Skeletal muscle satellite cell (primary cell): Measurements from ENCODE around the gene C2orf80.
"Not testable (repeated sequence)": the region's sequence is repeated elsewhere in the genome, so short reads cannot be mapped to it uniquely, and the experiment has no call there.

Experiments
- H3K27me3 ChIP-seq: 2 replicates; pipeline ENCODE4 v1.7.0; 2013; ENCODE audit warnings: low read length; ENCODE audit not compliant: control insufficient read depth, insufficient read depth
- H3K36me3 ChIP-seq: 2 replicates; pipeline ENCODE4 v1.7.0; 2013; ENCODE audit warnings: mild to moderate bottlenecking, control low read depth, low read length; ENCODE audit not compliant: insufficient read depth
- H3K4me1 ChIP-seq: 2 replicates; pipeline ENCODE4 v1.7.0; 2013; ENCODE audit warnings: low read length; ENCODE audit not compliant: control insufficient read depth, insufficient read depth
- H3K4me2 ChIP-seq: 2 replicates; pipeline ENCODE4 v1.7.0; 2013; ENCODE audit warnings: mild to moderate bottlenecking, low read length
- H3K4me3 ChIP-seq: 2 replicates; pipeline ENCODE4 v1.7.0; 2013; ENCODE audit warnings: low read length
- H3K9ac ChIP-seq: 2 replicates; pipeline ENCODE4 v1.7.0; 2013; ENCODE audit warnings: mild to moderate bottlenecking, low read depth, low read length, moderate library complexity
- H3K9me3 ChIP-seq: replicated peaks from 2 replicates; pipeline ENCODE4 v1.7.0; 2013; ENCODE audit warnings: mild to moderate bottlenecking, control low read depth, low read length

The C2orf80 gene

GRCh38 chr2:208147008-208147407 lies 42.8 kb downstream of the C2orf80 start:
- Histone ChIP-seq H3K9me3 (no peaks in the 10 kb centered on the region), H3K4me2 (no peak overlapping the region), H3K4me3 (no peak overlapping the region), H3K36me3 (no peaks in the 10 kb centered on the region), H3K27me3 (peaks cover 5% of the 10 kb centered on the region), H3K4me1 (no peaks in the 10 kb centered on the region), H3K9ac (no peak overlapping the region)

- Histone ChIP-seq H3K27me3 (peaks cover 5% of the 10 kb centered on the region), H3K4me1 (no peaks in the 10 kb centered on the region), H3K4me2 (no peak within 1 kb of the TSS), H3K9me3 (no peaks in the 10 kb centered on the region), H3K36me3 (no peaks in the 10 kb centered on the region), H3K9ac (no peak within 1 kb of the TSS), H3K4me3 (no peak within 1 kb of the TSS)
These were observed 43.8 kb downstream of the C2orf80 start, which contains the start of gene CRYGB for GRCh38 chr2:208146006-208146405. Gene CRYGB, minus strand, starts transcription at chr2:208146158. Its CDS starts 38 bp downstream, at chr2:208146120.

- H3K9me3 ChIP-seq: no peaks in the 10 kb centered on the region
- H3K9ac ChIP-seq: no peak overlapping the region
- H3K36me3 ChIP-seq: no peaks in the 10 kb centered on the region
- H3K27me3 ChIP-seq: peaks cover 5% of the 10 kb centered on the region
- H3K4me3 ChIP-seq: no peak overlapping the region
- no peaks in the 10 kb centered on the region for H3K4me1 ChIP-seq
- no peak overlapping the region for H3K4me2 ChIP-seq
These were observed 46.7 kb downstream of the C2orf80 start for GRCh38 chr2:208142925-208143799.

GRCh38 chr2:208142240-208142924 lies 47.4 kb downstream of the C2orf80 start:
- Histone ChIP-seq H3K9ac (no peak overlapping the region), H3K9me3 (no peaks in the 10 kb centered on the region), H3K4me2 (no peak overlapping the region), H3K4me1 (no peaks in the 10 kb centered on the region), H3K4me3 (no peak overlapping the region), H3K36me3 (no peaks in the 10 kb centered on the region), H3K27me3 (no peaks in the 10 kb centered on the region)

- no peak overlapping the region for H3K9ac ChIP-seq
- no peaks in the 10 kb centered on the region for H3K4me1 ChIP-seq
- no peaks in the 10 kb centered on the region for H3K36me3 ChIP-seq
- no peak overlapping the region for H3K4me2 ChIP-seq
- H3K4me3 ChIP-seq: no peak overlapping the region
- no peaks in the 10 kb centered on the region for H3K27me3 ChIP-seq
- no peaks in the 10 kb centered on the region for H3K9me3 ChIP-seq
These were observed 50.4 kb downstream of the C2orf80 start for GRCh38 chr2:208139447-208139846.

- H3K27me3 ChIP-seq, H3K9me3 ChIP-seq, H3K4me2 ChIP-seq, H3K4me3 ChIP-seq, H3K36me3 ChIP-seq, H3K4me1 ChIP-seq, H3K9ac ChIP-seq: not testable (repeated sequence)
These were observed 51.5 kb downstream of the C2orf80 start for GRCh38 chr2:208138334-208138733.

GRCh38 chr2:208136716-208137094 lies 53.1 kb downstream of the C2orf80 start:
- H3K4me3 ChIP-seq: no peak overlapping the region
- H3K36me3 ChIP-seq: no peaks in the 10 kb centered on the region
- no peaks in the 10 kb centered on the region for H3K27me3 ChIP-seq
- no peak overlapping the region for H3K4me2 ChIP-seq
- H3K9me3 ChIP-seq: no peaks in the 10 kb centered on the region
- no peaks in the 10 kb centered on the region for H3K4me1 ChIP-seq
- no peak overlapping the region for H3K9ac ChIP-seq

- H3K27me3 ChIP-seq: no peaks in the 10 kb centered on the region
- no peaks in the 10 kb centered on the region for H3K4me1 ChIP-seq
- H3K4me3 ChIP-seq: no peak overlapping the region
- no peak overlapping the region for H3K4me2 ChIP-seq
- H3K36me3 ChIP-seq: no peaks in the 10 kb centered on the region
- no peak overlapping the region for H3K9ac ChIP-seq
- H3K9me3 ChIP-seq: no peaks in the 10 kb centered on the region
These were observed 53.8 kb downstream of the C2orf80 start for GRCh38 chr2:208135794-208136715.

GRCh38 chr2:208134928-208135586 lies 54.8 kb downstream of the C2orf80 start:
- H3K36me3 ChIP-seq: no peaks in the 10 kb centered on the region
- no peaks in the 10 kb centered on the region for H3K9me3 ChIP-seq
- no peaks in the 10 kb centered on the region for H3K4me1 ChIP-seq
- H3K27me3 ChIP-seq: no peaks in the 10 kb centered on the region
- H3K4me3 ChIP-seq: no peak overlapping the region
- H3K4me2 ChIP-seq: no peak overlapping the region
- H3K9ac ChIP-seq: no peak overlapping the region

GRCh38 chr2:208130712-208131110 lies 59.1 kb downstream of the C2orf80 start:
- Histone ChIP-seq H3K4me1 (no peaks in the 10 kb centered on the region), H3K9me3 (no peaks in the 10 kb centered on the region), H3K4me3 (no peak overlapping the region), H3K4me2 (no peak overlapping the region), H3K36me3 (no peaks in the 10 kb centered on the region), H3K9ac (no peak overlapping the region), H3K27me3 (no peaks in the 10 kb centered on the region)
